ENCODE data around the gene SSR2.

Gene SSR2

GRCh38 chr1:155971910-155972809, 48.6 kb downstream of the SSR2 start:
- no peak for TF ChIP-seq CTCF (conservative IDR thresholded peaks at IDR 0.05; ENCODE audit: low read depth, low read length)
- no peak for DNase-seq (ENCODE audit: low read depth)
- H3K4me3 ChIP-seq (ENCODE audit: low read depth, low read length) = no peak overlapping the region

DNA sequence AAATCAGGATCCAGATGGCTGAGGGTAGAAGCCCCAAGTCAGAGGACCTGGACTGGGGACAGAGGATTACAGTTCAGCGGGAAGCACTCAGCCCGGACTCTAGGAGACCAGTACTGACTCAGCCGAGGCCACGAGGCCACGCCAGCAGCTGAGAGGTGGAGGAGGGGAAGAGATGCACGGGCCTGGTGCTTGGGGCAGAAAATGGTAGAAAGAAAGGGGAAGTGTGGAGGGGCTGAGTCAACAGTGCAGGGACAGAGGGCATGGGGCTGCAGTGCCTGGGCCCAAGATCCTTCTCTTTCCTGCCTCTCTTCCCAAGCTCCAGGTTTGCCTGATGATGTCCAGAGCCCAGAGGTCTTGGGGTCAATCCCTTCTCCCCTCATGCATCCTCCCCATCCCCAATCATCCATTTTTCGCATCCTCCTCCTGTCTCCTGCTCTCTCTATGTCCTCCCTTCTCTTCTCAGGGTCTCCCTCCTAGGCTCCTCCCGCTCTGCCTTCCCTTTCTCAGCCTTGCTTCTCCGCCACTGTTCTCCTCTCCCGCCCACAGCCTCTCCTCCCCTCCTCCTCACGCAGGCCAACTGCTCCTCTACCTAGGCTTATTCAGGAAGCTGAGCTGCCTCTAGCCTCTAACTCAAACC, 50.1 kb downstream of the SSR2 start:
- no peak for TF ChIP-seq CTCF (conservative IDR thresholded peaks at IDR 0.05; ENCODE audit: low read depth, low read length)
- H3K4me3 ChIP-seq (ENCODE audit: low read depth, low read length) = no peak overlapping the region
- peak; percentile 80 for DNase-seq (ENCODE audit: low read depth)

DNA sequence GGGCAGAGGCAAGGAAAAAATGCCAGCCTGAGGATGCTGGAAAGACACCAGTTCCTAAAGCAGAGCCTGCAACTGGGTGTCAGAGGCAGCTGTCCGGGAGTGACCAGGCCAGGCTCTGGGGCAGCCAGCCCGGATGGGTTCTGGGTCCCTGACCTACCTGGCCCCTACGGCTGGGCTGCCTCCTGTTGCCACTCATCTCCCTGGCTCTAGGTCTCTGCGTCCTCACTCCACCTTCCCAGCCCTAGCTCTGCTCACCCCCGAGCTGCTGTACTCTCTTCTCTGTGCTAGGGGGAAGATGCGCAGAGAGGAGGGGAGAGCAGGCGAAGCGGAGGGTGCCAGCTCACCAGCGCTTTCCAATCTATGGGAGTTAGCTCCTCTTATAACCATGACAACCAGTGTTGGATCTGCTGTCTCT, 51.4 kb downstream of the SSR2 start:
- no peak overlapping the region for H3K4me3 ChIP-seq (ENCODE audit: low read depth, low read length)
- no peak for DNase-seq (ENCODE audit: low read depth)
- no peak for TF ChIP-seq CTCF (conservative IDR thresholded peaks at IDR 0.05; ENCODE audit: low read depth, low read length)

DNA sequence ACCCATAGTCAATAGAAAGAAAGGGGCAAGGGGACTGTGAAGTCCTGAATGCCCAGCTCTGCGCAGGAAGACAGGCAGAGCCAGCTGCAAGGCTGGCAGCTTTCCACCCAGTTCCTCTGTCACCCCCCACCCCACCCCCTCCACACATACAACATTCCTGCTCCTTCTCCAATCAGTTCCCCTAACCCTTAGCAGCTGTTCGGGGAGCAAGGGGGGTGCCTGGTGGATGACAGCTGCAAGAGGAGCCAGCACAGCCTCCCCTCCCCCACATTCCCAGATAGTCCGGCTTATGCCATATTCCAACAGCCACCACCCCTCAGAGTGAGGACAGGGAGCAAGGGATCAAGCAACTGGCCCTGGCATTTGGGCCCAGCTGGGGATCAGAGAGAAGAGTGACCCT, 52.1 kb downstream of the SSR2 start:
- TF ChIP-seq CTCF (conservative IDR thresholded peaks at IDR 0.05; ENCODE audit: low read depth, low read length) = no peak
- no peak for DNase-seq (ENCODE audit: low read depth)
- H3K4me3 ChIP-seq (ENCODE audit: low read depth, low read length) = no peak overlapping the region

DNA sequence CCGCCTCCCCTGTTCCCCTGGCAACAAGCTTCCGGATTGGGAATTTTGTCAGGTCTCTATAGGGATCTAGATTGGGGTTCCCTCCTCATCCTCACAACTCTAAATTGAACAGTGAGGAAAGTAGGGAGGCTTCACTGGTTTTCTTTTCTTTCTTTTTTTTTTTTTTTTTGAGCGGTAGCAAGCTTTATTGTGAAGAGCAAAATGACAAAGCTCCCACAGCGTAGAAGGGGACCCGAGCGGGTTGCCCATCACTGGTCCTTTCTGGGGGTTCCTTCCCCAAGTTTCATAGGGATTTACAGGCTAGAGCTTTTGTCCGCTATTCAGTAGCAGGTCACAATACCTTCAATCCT, 52.7 kb downstream of the SSR2 start:
- H3K4me3 ChIP-seq (ENCODE audit: low read depth, low read length) = no peak overlapping the region
- no peak for DNase-seq (ENCODE audit: low read depth)
- no peak for TF ChIP-seq CTCF (conservative IDR thresholded peaks at IDR 0.05; ENCODE audit: low read depth, low read length)

DNA sequence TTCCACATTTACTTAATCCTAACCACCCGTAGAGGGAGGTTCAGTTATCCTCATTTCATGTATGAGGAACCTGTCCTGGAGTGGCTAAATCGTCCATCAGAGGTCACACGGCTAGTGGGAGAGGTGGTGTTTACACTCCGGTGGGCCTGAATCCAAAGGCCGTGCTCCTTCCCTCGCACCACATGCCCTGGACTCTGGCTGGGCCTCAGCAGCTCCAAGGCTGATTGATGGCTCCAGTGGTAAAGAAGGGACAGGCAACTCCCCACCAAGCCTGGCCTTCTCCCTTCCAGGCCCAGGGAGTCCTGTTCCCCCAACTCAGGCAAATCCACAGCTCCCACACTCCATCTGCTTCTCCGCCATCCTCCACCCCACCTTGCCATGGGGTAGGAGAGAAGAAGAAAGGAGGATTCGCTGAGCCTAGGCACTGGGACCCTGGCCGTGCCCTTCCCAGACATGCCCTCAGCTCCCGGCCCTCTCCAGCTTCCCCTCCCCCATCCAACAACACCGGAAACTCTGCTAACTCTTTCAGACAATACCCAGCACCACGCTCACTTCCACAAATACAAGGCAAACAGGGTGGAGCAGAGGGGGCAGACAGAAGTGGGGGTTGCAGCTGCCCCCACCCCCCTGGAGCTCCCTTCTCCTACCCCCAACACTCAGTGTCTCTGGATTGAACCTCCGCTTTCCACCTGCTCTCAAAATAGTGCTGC, 53.3 kb downstream of the SSR2 start:
- DNase-seq (ENCODE audit: low read depth) = no peak
- H3K4me3 ChIP-seq (ENCODE audit: low read depth, low read length) = no peak overlapping the region
- TF ChIP-seq CTCF (conservative IDR thresholded peaks at IDR 0.05; ENCODE audit: low read depth, low read length) = no peak

Measured in choroid plexus epithelial cell (primary cell).